ENCODE data around the gene KLK7. TPM values are rescaled to one million over a fixed set of nuclear protein-coding genes. Genes with fewer than 3 reads are reported as not detected.

KLK7 gene
- total and polyA plus RNA-seq, 8 donors, result 0.08 to 0.55 (median 0.08) TPM; not detected in 4

DNA sequence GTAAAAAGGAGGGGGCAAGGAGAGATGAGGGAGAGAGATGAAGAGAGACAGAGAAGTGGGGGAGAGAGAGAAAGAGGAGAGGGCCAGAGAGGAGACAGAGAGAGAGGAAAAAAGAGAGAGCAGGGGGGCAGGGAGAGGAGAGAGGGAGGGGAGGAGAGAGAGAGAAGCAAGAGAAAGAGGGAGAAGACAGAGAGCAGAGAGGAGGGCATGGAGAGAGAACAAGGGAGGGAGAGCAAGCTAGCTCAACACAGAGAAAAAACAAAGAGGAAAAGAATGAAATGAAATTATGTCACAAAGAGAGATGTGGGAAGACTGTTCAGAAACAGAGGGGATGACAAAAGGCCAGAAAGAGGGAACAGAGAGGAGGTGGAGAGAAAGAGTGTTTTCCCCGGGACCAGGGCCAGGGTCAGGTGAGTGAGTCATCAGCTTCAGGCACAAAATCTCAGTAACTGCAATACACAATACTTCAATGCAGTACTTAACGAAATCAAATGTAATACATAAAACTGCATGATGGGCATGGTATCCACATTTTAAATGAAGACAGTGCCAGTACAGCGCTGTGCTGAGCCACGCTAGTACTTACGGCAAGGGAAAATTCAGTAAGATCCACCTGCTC lies 4.8 kb downstream of the KLK7 start:
- Histone ChIP-seq H3K27ac (no peak overlapping the region), H3K4me1 (no peaks in the 10 kb centered on the region), H3K4me3 (no peak overlapping the region), H3K36me3 (no peaks in the 10 kb centered on the region), H3K27me3 (peaks cover 0 to 49% of the 10 kb centered on the region in 2 donors), H3K9me3 (no peaks in the 10 kb centered on the region)
- intact Hi-C loops (cut with DNase I), result no loop called here
- DNase-seq (no peak), ATAC-seq (no peak)
- TF ChIP-seq, protein P1, sequence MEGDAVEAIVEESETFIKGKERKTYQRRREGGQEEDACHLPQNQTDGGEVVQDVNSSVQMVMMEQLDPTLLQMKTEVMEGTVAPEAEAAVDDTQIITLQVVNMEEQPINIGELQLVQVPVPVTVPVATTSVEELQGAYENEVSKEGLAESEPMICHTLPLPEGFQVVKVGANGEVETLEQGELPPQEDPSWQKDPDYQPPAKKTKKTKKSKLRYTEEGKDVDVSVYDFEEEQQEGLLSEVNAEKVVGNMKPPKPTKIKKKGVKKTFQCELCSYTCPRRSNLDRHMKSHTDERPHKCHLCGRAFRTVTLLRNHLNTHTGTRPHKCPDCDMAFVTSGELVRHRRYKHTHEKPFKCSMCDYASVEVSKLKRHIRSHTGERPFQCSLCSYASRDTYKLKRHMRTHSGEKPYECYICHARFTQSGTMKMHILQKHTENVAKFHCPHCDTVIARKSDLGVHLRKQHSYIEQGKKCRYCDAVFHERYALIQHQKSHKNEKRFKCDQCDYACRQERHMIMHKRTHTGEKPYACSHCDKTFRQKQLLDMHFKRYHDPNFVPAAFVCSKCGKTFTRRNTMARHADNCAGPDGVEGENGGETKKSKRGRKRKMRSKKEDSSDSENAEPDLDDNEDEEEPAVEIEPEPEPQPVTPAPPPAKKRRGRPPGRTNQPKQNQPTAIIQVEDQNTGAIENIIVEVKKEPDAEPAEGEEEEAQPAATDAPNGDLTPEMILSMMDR (IDR thresholded peaks at IDR 0.05), result no peak

DNA sequence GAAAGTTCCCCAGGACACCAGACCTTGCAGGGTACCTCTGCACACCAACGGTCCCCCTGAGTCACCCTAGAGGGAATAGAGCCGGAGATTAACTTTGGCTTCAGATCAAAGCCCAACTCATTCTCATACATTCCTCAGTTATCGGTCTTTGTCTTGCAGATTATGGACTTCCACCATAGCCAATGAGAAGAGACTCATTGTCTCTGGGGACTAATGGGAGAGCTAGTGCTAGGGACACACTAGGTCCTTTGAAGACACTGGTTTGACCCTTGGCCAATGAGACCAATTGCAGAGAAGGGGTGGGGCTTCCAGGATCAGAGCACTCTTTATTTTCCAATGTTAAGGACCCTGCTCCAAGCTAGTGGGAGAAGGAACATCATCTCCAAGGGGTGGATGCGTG lies 6.1 kb downstream of the KLK7 start:
- Histone ChIP-seq H3K27me3 (peaks cover 0 to 52% of the 10 kb centered on the region in 2 donors), H3K9me3 (no peaks in the 10 kb centered on the region), H3K27ac (no peak overlapping the region), H3K4me3 (no peak overlapping the region), H3K36me3 (no peaks in the 10 kb centered on the region), H3K4me1 (no peaks in the 10 kb centered on the region)
- TF ChIP-seq, protein P1 (IDR thresholded peaks at IDR 0.05), result no peak
- ATAC-seq, result no peak
- no peak for DNase-seq
- intact Hi-C loops (cut with DNase I), result no loop called here

DNA sequence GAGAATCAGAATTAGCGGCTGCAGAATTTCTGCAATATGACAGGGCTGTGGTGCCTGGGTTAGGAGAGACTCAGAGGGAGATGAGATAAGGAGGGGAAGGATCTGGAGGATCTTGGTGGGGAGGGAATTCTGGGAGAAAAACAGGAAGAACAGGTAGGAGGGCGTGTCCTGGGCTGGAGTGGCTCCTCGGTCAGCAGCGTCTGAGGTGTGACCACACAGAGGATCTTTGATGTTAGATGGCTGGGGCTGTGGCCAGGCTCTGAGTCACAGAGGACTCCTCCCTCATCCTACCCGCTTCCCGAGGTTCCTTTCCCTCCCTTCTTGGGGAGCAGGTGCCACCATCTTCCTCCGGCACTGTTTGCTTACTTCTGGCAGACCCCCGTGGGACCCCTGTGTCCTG lies 8.0 kb downstream of the KLK7 start:
- DNase-seq (peak in 2 of 4 donors; percentile 36 to 63), ATAC-seq (peak; percentile 76)
- intact Hi-C loops (cut with DNase I), result no loop called here
- Histone ChIP-seq H3K36me3 (no peaks in the 10 kb centered on the region), H3K27ac (no peak overlapping the region), H3K4me3 (no peak overlapping the region), H3K27me3 (peaks cover 0 to 68% of the 10 kb centered on the region in 2 donors), H3K9me3 (no peaks in the 10 kb centered on the region), H3K4me1 (no peaks in the 10 kb centered on the region)
- TF ChIP-seq, protein P1 (IDR thresholded peaks at IDR 0.05), result no peak

DNA sequence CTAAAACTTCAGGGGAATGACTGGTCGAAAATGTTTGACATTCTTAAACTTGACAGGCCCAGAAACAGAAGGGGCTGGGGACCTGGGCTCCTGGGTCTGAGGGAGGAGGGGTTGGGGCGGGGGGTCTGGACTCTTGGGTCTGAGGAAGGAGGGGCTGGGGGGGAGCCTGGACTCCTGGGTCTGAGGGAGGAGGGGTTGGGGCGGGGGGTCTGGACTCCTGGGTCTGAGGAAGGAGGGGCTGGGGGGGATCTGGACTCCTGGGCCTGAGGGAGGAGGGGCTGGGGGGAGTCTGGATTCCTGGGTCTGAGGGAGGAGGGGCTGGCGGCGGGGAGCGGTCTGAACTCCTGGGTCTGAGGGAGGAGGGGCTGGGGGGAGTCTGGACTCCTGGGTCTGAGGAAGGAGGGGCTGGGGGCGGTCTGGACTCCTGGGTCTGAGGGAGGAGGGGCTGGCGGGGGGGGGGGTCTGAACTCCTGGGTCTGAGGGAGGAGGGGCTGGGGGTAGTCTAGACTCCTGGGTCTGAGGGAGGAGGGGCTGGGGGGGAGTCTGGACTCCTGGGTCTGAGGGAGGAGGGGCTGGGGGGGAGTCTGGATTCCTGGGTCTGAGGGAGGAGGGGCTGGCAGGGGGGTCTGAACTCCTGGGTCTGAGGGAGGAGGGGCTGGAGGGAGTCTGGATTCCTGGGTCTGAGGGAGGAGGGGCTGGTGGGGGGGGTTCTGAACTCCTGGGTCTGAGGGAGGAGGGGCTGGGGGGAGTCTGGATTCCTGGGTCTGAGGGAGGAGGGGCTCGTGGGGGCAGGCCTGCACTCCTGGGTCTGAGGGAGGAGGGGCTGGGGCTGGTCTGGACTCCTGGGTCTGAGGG lies 8.8 kb downstream of the KLK7 start:
- H3K27me3 ChIP-seq, result peaks cover 0 to 71% of the 10 kb centered on the region in 2 donors
- ATAC-seq, result no peak

More for the DNA sequence above, 8.8 kb downstream of the KLK7 start:
- DNase-seq, result peak in 1 of 4 donors; percentile 32
- TF ChIP-seq, protein P1 (IDR thresholded peaks at IDR 0.05), result no peak
- no peaks in the 10 kb centered on the region for H3K9me3 ChIP-seq
- intact Hi-C loops (cut with DNase I), result no loop called here
- no peak overlapping the region for H3K27ac ChIP-seq
- H3K4me3 ChIP-seq, result no peak overlapping the region
- no peaks in the 10 kb centered on the region for H3K36me3 ChIP-seq
- H3K4me1 ChIP-seq, result no peaks in the 10 kb centered on the region
